ENCODE data around the gene FOXS1.
A peak's percentile ranks its signal among the peaks of the same experiment; 100 is the strongest.

Gene FOXS1

DNA sequence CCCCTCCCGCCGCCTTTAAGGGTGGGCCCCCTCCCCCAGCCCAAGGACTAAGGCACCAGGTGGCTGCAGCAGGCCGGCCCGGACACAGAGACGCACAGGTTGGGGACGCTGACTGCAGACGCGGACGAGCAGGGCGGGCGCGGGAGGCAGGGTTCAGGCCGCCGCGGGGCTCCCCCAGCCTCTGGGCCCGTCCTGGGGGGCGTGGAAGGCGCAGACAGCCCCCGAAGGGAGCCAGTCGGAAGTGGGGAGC lies 15.7 kb upstream of the FOXS1 start:
- Histone ChIP-seq H3K14ac (ENCODE audit: low read length in 2 of 2) (no peak overlapping the region), H2BK15ac (ENCODE audit: low read depth, poor library complexity, severe bottlenecking) (no peak overlapping the region)

DNA sequence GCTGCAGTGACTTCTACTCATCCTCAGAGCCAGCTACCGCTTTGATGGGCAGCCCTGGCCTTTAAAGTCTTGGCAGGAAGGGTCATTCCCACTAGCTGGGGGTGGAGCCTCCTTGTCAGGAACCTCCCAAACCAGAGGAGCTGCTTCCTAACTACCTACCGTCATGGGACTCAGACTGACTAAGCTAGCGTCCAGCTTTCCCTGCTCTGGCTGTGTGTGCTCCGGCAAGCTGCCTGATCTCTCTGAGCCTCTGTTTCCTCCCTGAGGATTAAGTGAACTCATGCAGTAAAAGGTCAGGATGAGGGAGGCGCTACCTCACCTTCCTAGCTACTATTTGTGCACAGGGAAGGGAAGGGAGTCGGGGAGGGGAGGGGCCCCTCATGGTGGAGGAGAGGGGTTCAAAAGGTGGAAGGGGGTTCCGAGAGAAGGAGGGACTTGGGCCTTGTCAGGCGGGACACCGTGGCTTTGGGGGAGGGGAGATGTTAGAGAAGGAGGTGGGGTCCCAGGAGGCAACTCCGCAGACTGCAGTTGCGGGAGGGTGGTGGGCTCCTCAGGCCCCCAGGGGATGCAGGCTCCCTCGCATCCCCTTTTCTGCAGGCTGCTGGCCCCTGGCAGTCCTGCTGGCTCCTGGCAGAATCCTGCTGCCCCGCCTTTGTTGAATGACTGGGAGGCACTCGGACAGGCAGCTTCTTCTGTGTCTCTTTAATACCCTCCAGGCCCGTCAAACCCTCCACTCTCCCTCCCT lies 15.2 kb upstream of the FOXS1 start:
- Histone ChIP-seq H4K91ac (ENCODE audit: low read length) (no peak overlapping the region), H4K8ac (ENCODE audit: low read length) (no peak overlapping the region), H3K4me3 (ENCODE audit: insufficient read depth in 1 of 2, low read depth in 1 of 2, low read length in 2 of 2) (peak overlapping the region; percentile 57 to 71), H3K9ac (ENCODE audit: low read length) (no peak overlapping the region), H3K14ac (ENCODE audit: low read length in 2 of 2) (no peak overlapping the region), H3K23ac (ENCODE audit: low read length in 2 of 2) (no peak overlapping the region), H3K4me2 (ENCODE audit: low read length, poor library complexity, severe bottlenecking) (peak overlapping the region; percentile 96), H2AFZ (ENCODE audit: low read depth, low read length) (peak overlapping the region; percentile 2), H3K36me3 (ENCODE audit: control insufficient read depth in 1 of 2, insufficient read depth in 2 of 2, low read depth in 1 of 2, low read length in 2 of 2) (no peaks in the 10 kb centered on the region), H2BK15ac (ENCODE audit: low read depth, poor library complexity, severe bottlenecking) (no peak overlapping the region), H2BK12ac (ENCODE audit: low read length in 2 of 2) (no peak overlapping the region), H3K27me3 (ENCODE audit: control insufficient read depth in 1 of 2, insufficient read depth in 1 of 2, low read length in 2 of 2) (peaks cover 92 to 96% of the 10 kb centered on the region in 2 experiments), H2BK120ac (ENCODE audit: low read depth, low read length) (no peak overlapping the region), H2BK5ac (ENCODE audit: low read depth, low read length, poor library complexity, severe bottlenecking) (no peak overlapping the region), H3K4ac (ENCODE audit: low read depth in 1 of 2, low read length in 2 of 2) (no peak overlapping the region), H3K4me1 (ENCODE audit: control insufficient read depth, insufficient read depth, low read depth, low read length) (peaks cover 15% of the 10 kb centered on the region), H3K27ac (ENCODE audit: low read length, poor library complexity, severe bottlenecking) (no peak overlapping the region), H3K79me1 (replicated peaks; ENCODE audit: low read length, poor library complexity, severe bottlenecking) (no peaks in the 10 kb centered on the region), H3K18ac (ENCODE audit: low read depth in 1 of 2, low read length in 2 of 2) (no peak overlapping the region), H2AK5ac (ENCODE audit: low read length, severe bottlenecking) (no peak overlapping the region), H3K9me3 (ENCODE audit: control insufficient read depth, low read length) (no peaks in the 10 kb centered on the region)
- DNase-seq: no peak
- WGBS: 9% methylated on average over 15 of the region's 15 CpGs

More for the DNA sequence above, 15.7 kb upstream of the FOXS1 start:
- Histone ChIP-seq H3K4me2 (ENCODE audit: low read length, poor library complexity, severe bottlenecking) (peak overlapping the region; percentile 96), H3K27me3 (ENCODE audit: control insufficient read depth in 1 of 2, insufficient read depth in 1 of 2, low read length in 2 of 2) (peaks cover 92 to 95% of the 10 kb centered on the region in 2 experiments), H3K4me3 (ENCODE audit: insufficient read depth in 1 of 2, low read depth in 1 of 2, low read length in 2 of 2) (peak overlapping the region; percentile 57 to 71), H4K8ac (ENCODE audit: low read length) (no peak overlapping the region), H2BK120ac (ENCODE audit: low read depth, low read length) (no peak overlapping the region), H2AFZ (ENCODE audit: low read depth, low read length) (peak overlapping the region; percentile 2), H2AK5ac (ENCODE audit: low read length, severe bottlenecking) (no peak overlapping the region), H3K79me1 (replicated peaks; ENCODE audit: low read length, poor library complexity, severe bottlenecking) (no peaks in the 10 kb centered on the region), H3K18ac (ENCODE audit: low read depth in 1 of 2, low read length in 2 of 2) (no peak overlapping the region), H3K4ac (ENCODE audit: low read depth in 1 of 2, low read length in 2 of 2) (no peak overlapping the region), H2BK5ac (ENCODE audit: low read depth, low read length, poor library complexity, severe bottlenecking) (no peak overlapping the region), H3K9ac (ENCODE audit: low read length) (no peak overlapping the region), H4K91ac (ENCODE audit: low read length) (no peak overlapping the region), H3K36me3 (ENCODE audit: control insufficient read depth in 1 of 2, insufficient read depth in 2 of 2, low read depth in 1 of 2, low read length in 2 of 2) (no peaks in the 10 kb centered on the region), H3K4me1 (ENCODE audit: control insufficient read depth, insufficient read depth, low read depth, low read length) (peaks cover 15% of the 10 kb centered on the region), H2BK12ac (ENCODE audit: low read length in 2 of 2) (no peak overlapping the region), H3K23ac (ENCODE audit: low read length in 2 of 2) (peak overlapping the region in 1 of 2 experiments; percentile 77), H3K27ac (ENCODE audit: low read length, poor library complexity, severe bottlenecking) (no peak overlapping the region), H3K9me3 (ENCODE audit: control insufficient read depth, low read length) (no peaks in the 10 kb centered on the region)
- WGBS: under 1% methylated on average over 20 of the region's 20 CpGs
- no peak for DNase-seq

DNA sequence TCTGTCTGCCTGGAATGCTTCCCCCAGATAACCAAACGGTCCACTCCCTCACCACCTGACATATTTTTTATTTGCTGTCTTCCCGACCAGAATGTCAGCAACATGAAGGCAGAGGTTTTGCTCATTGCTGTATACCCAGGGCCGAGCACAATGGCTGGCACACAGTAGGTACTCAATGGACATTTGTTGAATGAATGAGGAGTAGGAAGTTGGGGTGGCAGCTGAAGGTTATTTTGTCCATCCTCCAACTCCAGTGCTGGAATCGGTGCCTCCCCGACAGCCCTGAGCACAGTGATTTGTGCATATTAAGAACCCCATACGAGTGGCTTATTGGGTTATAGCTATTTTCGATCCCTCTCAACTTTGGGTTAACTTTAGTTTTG lies 14.6 kb upstream of the FOXS1 start:
- no peak overlapping the region for H3K23ac ChIP-seq (ENCODE audit: low read length in 2 of 2)
- no peak overlapping the region for H3K9ac ChIP-seq (ENCODE audit: low read length)
- no peak overlapping the region for H4K91ac ChIP-seq (ENCODE audit: low read length)
- H3K18ac ChIP-seq (ENCODE audit: low read depth in 1 of 2, low read length in 2 of 2): no peak overlapping the region
- no peak overlapping the region for H4K8ac ChIP-seq (ENCODE audit: low read length)
- H3K4me1 ChIP-seq (ENCODE audit: control insufficient read depth, insufficient read depth, low read depth, low read length): peaks cover 15% of the 10 kb centered on the region
- no peak overlapping the region for H3K4me3 ChIP-seq (ENCODE audit: insufficient read depth in 1 of 2, low read depth in 1 of 2, low read length in 2 of 2)
- H3K27me3 ChIP-seq (ENCODE audit: control insufficient read depth in 1 of 2, insufficient read depth in 1 of 2, low read length in 2 of 2): peaks cover 95 to 96% of the 10 kb centered on the region in 2 experiments
- H3K79me1 ChIP-seq (replicated peaks; ENCODE audit: low read length, poor library complexity, severe bottlenecking): no peaks in the 10 kb centered on the region
- H2AFZ ChIP-seq (ENCODE audit: low read depth, low read length): no peak overlapping the region
- H3K4ac ChIP-seq (ENCODE audit: low read depth in 1 of 2, low read length in 2 of 2): no peak overlapping the region
- H3K14ac ChIP-seq (ENCODE audit: low read length in 2 of 2): no peak overlapping the region
- no peaks in the 10 kb centered on the region for H3K36me3 ChIP-seq (ENCODE audit: control insufficient read depth in 1 of 2, insufficient read depth in 2 of 2, low read depth in 1 of 2, low read length in 2 of 2)
- H2BK5ac ChIP-seq (ENCODE audit: low read depth, low read length, poor library complexity, severe bottlenecking): no peak overlapping the region
- no peaks in the 10 kb centered on the region for H3K9me3 ChIP-seq (ENCODE audit: control insufficient read depth, low read length)
- H2BK12ac ChIP-seq (ENCODE audit: low read length in 2 of 2): no peak overlapping the region
- no peak overlapping the region for H2AK5ac ChIP-seq (ENCODE audit: low read length, severe bottlenecking)
- no peak overlapping the region for H3K4me2 ChIP-seq (ENCODE audit: low read length, poor library complexity, severe bottlenecking)
- WGBS: 83% methylated on average over 7 of the region's 7 CpGs
- H3K27ac ChIP-seq (ENCODE audit: low read length, poor library complexity, severe bottlenecking): no peak overlapping the region
- DNase-seq: no peak
- no peak overlapping the region for H2BK120ac ChIP-seq (ENCODE audit: low read depth, low read length)
- H2BK15ac ChIP-seq (ENCODE audit: low read depth, poor library complexity, severe bottlenecking): no peak overlapping the region

DNA sequence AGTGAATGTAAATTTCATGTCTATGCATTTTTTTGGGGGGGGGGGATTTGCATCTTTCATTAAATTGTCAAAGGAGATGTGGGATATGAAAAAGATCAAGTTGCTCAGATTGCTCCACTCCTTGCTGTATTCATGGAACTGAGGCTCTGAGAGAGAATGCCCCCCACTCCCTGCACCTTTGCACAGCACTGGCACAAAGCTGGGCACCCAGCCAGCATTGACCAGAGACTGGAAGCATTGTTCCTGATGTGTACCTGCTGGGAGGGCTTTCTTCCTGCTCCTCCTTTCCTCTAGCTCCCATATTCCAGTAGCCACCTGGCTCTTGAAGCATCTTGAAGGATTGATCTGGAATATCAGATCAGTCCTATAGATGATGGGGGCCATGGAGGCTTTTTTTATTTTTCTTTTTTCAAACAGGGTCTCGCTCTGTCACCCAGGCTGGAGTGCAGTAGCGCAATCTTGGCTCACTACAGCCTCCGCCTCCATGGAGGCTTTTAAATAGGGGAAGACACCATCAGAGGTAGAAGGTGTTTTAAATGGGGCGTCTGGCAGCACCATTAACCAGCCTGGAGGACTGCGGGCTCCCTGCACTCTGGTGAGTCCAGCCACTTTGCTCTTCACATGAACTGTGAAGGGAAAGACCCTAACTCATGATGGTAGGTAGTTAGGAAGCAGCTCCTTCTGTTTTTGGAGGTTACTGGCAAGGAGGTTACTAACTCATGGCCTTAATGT lies 14.0 kb upstream of the FOXS1 start:
- DNase-seq: no peak
- Histone ChIP-seq H3K23ac (ENCODE audit: low read length in 2 of 2) (no peak overlapping the region), H2BK5ac (ENCODE audit: low read depth, low read length, poor library complexity, severe bottlenecking) (no peak overlapping the region), H4K91ac (ENCODE audit: low read length) (no peak overlapping the region), H3K27ac (ENCODE audit: low read length, poor library complexity, severe bottlenecking) (no peak overlapping the region), H3K4me3 (ENCODE audit: insufficient read depth in 1 of 2, low read depth in 1 of 2, low read length in 2 of 2) (no peak overlapping the region), H3K36me3 (ENCODE audit: control insufficient read depth in 1 of 2, insufficient read depth in 2 of 2, low read depth in 1 of 2, low read length in 2 of 2) (no peaks in the 10 kb centered on the region), H3K27me3 (ENCODE audit: control insufficient read depth in 1 of 2, insufficient read depth in 1 of 2, low read length in 2 of 2) (peaks cover 95 to 96% of the 10 kb centered on the region in 2 experiments), H2BK15ac (ENCODE audit: low read depth, poor library complexity, severe bottlenecking) (no peak overlapping the region), H3K9ac (ENCODE audit: low read length) (no peak overlapping the region), H3K18ac (ENCODE audit: low read depth in 1 of 2, low read length in 2 of 2) (no peak overlapping the region), H3K4me1 (ENCODE audit: control insufficient read depth, insufficient read depth, low read depth, low read length) (peaks cover 15% of the 10 kb centered on the region), H3K9me3 (ENCODE audit: control insufficient read depth, low read length) (no peaks in the 10 kb centered on the region), H4K8ac (ENCODE audit: low read length) (no peak overlapping the region), H2BK12ac (ENCODE audit: low read length in 2 of 2) (no peak overlapping the region), H2AK5ac (ENCODE audit: low read length, severe bottlenecking) (no peak overlapping the region), H3K4me2 (ENCODE audit: low read length, poor library complexity, severe bottlenecking) (no peak overlapping the region), H2BK120ac (ENCODE audit: low read depth, low read length) (no peak overlapping the region), H3K79me1 (replicated peaks; ENCODE audit: low read length, poor library complexity, severe bottlenecking) (no peaks in the 10 kb centered on the region), H2AFZ (ENCODE audit: low read depth, low read length) (no peak overlapping the region), H3K4ac (ENCODE audit: low read depth in 1 of 2, low read length in 2 of 2) (no peak overlapping the region), H3K14ac (ENCODE audit: low read length in 2 of 2) (no peak overlapping the region)
- WGBS: 86% methylated on average over 5 of the region's 5 CpGs
